HEK293 (cell line): Measurements from ENCODE around the gene PCDH9.

Source experiments
- CTCF ChIA-PET: fragments of 350-600 bp; formaldehyde crosslinking; extraction: SDS; loops from one replicate; lab custom pipeline; 2021; ENCODE audit warnings: antibody characterized with exemption; lab: Yijun Ruan, JAX
- POLR2A ChIA-PET: fragments of 300-600 bp; formaldehyde crosslinking; extraction: SDS; loops from one replicate; lab custom pipeline; 2020; ENCODE audit warnings: antibody characterized with exemption, inconsistent platforms; lab: Yijun Ruan, JAX
- H3K27ac ChIP-seq: fragments of 200-500 bp; sonication (Bioruptor generic); 2 replicates; pipeline ENCODE4 v1.5.1; 2014; ENCODE audit warnings: low read depth, low read length, control low read depth, inconsistent platforms; ENCODE audit errors: extremely low read depth
- H3K36me3 ChIP-seq, 2 experiments: fragments of 200-500 bp in 1 of 2; sonication (Bioruptor generic) in 1 of 2; 1 replicate in 1 of 2; 2 replicates in 1 of 2; pipeline ENCODE4 v1.5.1; 2014 to 2017; ENCODE audit warnings: inconsistent platforms in 2 of 2, low read length in 2 of 2; ENCODE audit not compliant: control insufficient read depth in 2 of 2, insufficient read depth in 1 of 2
- H3K4me1 ChIP-seq: fragments of 200-500 bp; sonication (Bioruptor generic); 2 replicates; pipeline ENCODE4 v1.5.1; 2014; ENCODE audit warnings: mild to moderate bottlenecking, low read length, inconsistent platforms; ENCODE audit not compliant: control insufficient read depth, insufficient read depth
- H3K4me3 ChIP-seq: 2 replicates; pipeline ENCODE4 v1.5.1; 2011; ENCODE audit warnings: low read depth, mild to moderate bottlenecking, control low read depth, low read length, moderate library complexity
- H3K9me3 ChIP-seq: fragments of 200-500 bp; sonication (Bioruptor generic); 2 replicates; pipeline ENCODE4 v1.5.1; 2014; ENCODE audit warnings: low read depth, low read length, inconsistent platforms; ENCODE audit not compliant: control insufficient read depth, insufficient read depth
- KLF7 ChIP-seq: fragments of 450-650 bp; formaldehyde crosslinking; IDR thresholded peaks from 2 replicates; pipeline ENCODE4 v1.5.1; 2016; ENCODE audit warnings: missing biosample characterization, missing genetic modification characterization, borderline replicate concordance
- PRDM1 ChIP-seq: fragments of 450-650 bp; formaldehyde crosslinking; IDR thresholded peaks from 2 replicates; pipeline ENCODE4; 2016; ENCODE audit warnings: missing biosample characterization, missing genetic modification characterization
- SCRT2 ChIP-seq: fragments of 450-650 bp; formaldehyde crosslinking; IDR thresholded peaks from 2 replicates; pipeline ENCODE4 v1.5.1; 2016; ENCODE audit warnings: missing biosample characterization, missing genetic modification characterization
- TCF7L2 ChIP-seq: IDR thresholded peaks from 2 replicates; pipeline ENCODE4 v1.6.1; 2011; ENCODE audit warnings: low read depth, mild to moderate bottlenecking, inconsistent platforms, low read length, moderate library complexity, borderline replicate concordance
- TRIM28 ChIP-seq: IDR thresholded peaks from 2 replicates; pipeline ENCODE4 v1.6.1; 2011; ENCODE audit warnings: low read length, control low read depth, borderline replicate concordance
- ZBTB7A ChIP-seq: fragments of 450-650 bp; formaldehyde crosslinking; IDR thresholded peaks from 2 replicates; pipeline ENCODE4 v1.5.1; 2016; ENCODE audit warnings: low read depth, missing biosample characterization, missing genetic modification characterization
- ZNF175 ChIP-seq: fragments of 450-650 bp; formaldehyde crosslinking; IDR thresholded peaks from 2 replicates; pipeline ENCODE4 v1.5.1; 2016; ENCODE audit warnings: missing biosample characterization, missing genetic modification characterization
- ZNF24 ChIP-seq: fragments of 450-650 bp; formaldehyde crosslinking; IDR thresholded peaks from 2 replicates; pipeline ENCODE4 v1.5.1; 2016; ENCODE audit warnings: missing biosample characterization, missing genetic modification characterization
- ZNF266 ChIP-seq: fragments of 450-650 bp; formaldehyde crosslinking; IDR thresholded peaks from 2 replicates; pipeline ENCODE4 v1.5.1; 2016; ENCODE audit warnings: missing biosample characterization, missing genetic modification characterization, low read depth
- ZNF292 ChIP-seq: fragments of 450-650 bp; formaldehyde crosslinking; IDR thresholded peaks from 2 replicates; pipeline ENCODE4 v1.5.1; 2016; ENCODE audit warnings: low read depth, missing biosample characterization, missing genetic modification characterization, borderline replicate concordance
- ZNF302 ChIP-seq: fragments of 450-650 bp; formaldehyde crosslinking; IDR thresholded peaks from 2 replicates; pipeline ENCODE4 v1.5.1; 2016; ENCODE audit warnings: missing biosample characterization, missing genetic modification characterization, low read depth
- ZNF366 ChIP-seq: fragments of 450-650 bp; formaldehyde crosslinking; conservative IDR thresholded peaks from 2 replicates; pipeline ENCODE4 v1.5.1; 2016; ENCODE audit warnings: missing biosample characterization, missing genetic modification characterization
- ZNF433 ChIP-seq: fragments of 450-650 bp; formaldehyde crosslinking; IDR thresholded peaks from 2 replicates; pipeline ENCODE4 v1.5.1; 2016; ENCODE audit warnings: missing biosample characterization, missing genetic modification characterization, low read depth
- ZNF561 ChIP-seq: fragments of 450-650 bp; IDR thresholded peaks from 2 replicates; pipeline ENCODE4 v1.5.1; 2018; ENCODE audit warnings: missing biosample characterization, missing genetic modification characterization, borderline replicate concordance
- ZNF629 ChIP-seq: fragments of 450-650 bp; formaldehyde crosslinking; IDR thresholded peaks from 2 replicates; pipeline ENCODE4 v1.5.1; 2017; ENCODE audit warnings: missing biosample characterization, missing genetic modification characterization
- ZNF664 ChIP-seq: fragments of 450-650 bp; formaldehyde crosslinking; IDR thresholded peaks from 2 replicates; pipeline ENCODE4 v1.5.1; 2016; ENCODE audit warnings: missing biosample characterization, missing genetic modification characterization
- ZNF776 ChIP-seq: fragments of 450-650 bp; formaldehyde crosslinking; IDR thresholded peaks from 2 replicates; pipeline ENCODE4 v1.5.0; 2017; ENCODE audit warnings: missing biosample characterization, missing genetic modification characterization, borderline replicate concordance
- ZNF791 ChIP-seq: fragments of 450-650 bp; formaldehyde crosslinking; IDR thresholded peaks from 2 replicates; pipeline ENCODE4 v1.5.1; 2016; ENCODE audit warnings: missing biosample characterization, missing genetic modification characterization
- TF ChIP-seq, protein P1 (sequence below): fragments of 450-650 bp; formaldehyde crosslinking; IDR thresholded peaks from 2 replicates; pipeline ENCODE4 v1.5.1; 2016; ENCODE audit warnings: missing biosample characterization, missing genetic modification characterization
- TF ChIP-seq, protein P2 (sequence below): fragments of 450-650 bp; formaldehyde crosslinking; IDR thresholded peaks from 2 replicates; pipeline ENCODE4 v1.5.1; 2017; ENCODE audit warnings: missing biosample characterization, mild to moderate bottlenecking, missing genetic modification characterization, moderate library complexity
- TF ChIP-seq, protein P3 (sequence below): fragments of 450-650 bp; formaldehyde crosslinking; IDR thresholded peaks from 2 replicates; pipeline ENCODE4 v1.5.1; 2016; ENCODE audit warnings: missing biosample characterization, missing genetic modification characterization, low read depth
- TF ChIP-seq, protein P4 (sequence below): fragments of 450-650 bp; formaldehyde crosslinking; IDR thresholded peaks from 2 replicates; pipeline ENCODE4 v1.5.1; 2016; ENCODE audit warnings: missing biosample characterization, missing genetic modification characterization

The PCDH9 gene

DNA sequence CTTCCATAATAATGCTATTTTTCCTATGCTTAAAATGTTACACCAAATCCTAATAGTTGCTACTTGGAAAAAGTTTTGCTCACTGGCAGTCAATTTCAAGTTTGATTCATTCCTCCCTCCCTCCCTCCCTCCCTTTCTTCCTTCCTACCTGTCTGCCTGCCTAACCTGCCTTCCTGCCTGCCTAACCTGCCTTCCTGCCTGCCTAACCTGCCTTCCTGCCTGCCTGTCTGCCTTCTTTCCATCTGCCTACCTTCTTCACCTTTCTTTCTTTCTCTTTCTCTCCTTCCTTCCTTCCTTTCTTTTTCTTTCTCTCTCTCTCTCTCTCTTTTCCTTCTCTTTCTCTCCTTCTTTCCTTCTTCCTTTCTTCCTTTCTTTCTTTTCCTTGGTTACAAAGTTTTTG, 418.7 kb downstream of the PCDH9 start:
- 0 out of 2 replicates have a peak, but pooled peaks have one; percentile 15 for TF ChIP-seq ZNF366 (tag by site-specific recombination)
- TF ChIP-seq ZNF266: no peak
- TF ChIP-seq PRDM1 (tag by site-specific recombination): peak; percentile 15; the same call in 1 of the 2 replicates
- H3K4me1 ChIP-seq: no peaks in the 10 kb centered on the region
- H3K9me3 ChIP-seq: no peaks in the 10 kb centered on the region
- ChIA-PET POLR2A (no interaction called here), CTCF (no interaction called here)
- H3K27ac ChIP-seq: no peak overlapping the region
- no peaks in the 10 kb centered on the region for H3K36me3 ChIP-seq
- no peak overlapping the region for H3K4me3 ChIP-seq

DNA sequence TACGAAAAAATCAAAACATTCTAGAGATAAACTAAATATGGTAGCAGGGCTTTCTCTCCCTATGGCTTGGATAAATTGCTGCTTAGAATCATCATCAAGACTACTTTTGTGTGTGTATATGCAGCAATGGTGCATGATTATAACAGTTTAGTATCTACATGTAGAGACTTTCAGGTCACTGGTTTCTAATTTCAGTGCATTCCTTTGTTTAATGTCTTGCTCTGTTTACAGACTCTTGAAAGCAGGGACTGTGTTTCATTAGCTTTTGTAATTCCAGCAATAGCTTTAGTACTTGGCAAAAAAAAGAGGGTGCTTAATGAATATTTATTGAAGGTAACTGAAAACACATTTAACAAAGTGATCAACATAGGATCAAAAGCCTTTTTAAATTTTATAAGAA, 420.7 kb downstream of the PCDH9 start:
- no peak overlapping the region for H3K27ac ChIP-seq
- CTCF ChIA-PET: no interaction called here
- H3K4me1 ChIP-seq: no peaks in the 10 kb centered on the region
- no peaks in the 10 kb centered on the region for H3K36me3 ChIP-seq
- H3K4me3 ChIP-seq: no peak overlapping the region
- TF ChIP-seq ZNF664 (tag by site-specific recombination) (no peak), TRIM28 (peak; percentile 50; the same call in 1 of the 2 replicates)
- TF ChIP-seq, all 188 proteins: peak for 1
- no peaks in the 10 kb centered on the region for H3K9me3 ChIP-seq
- POLR2A ChIA-PET: no interaction called here

DNA sequence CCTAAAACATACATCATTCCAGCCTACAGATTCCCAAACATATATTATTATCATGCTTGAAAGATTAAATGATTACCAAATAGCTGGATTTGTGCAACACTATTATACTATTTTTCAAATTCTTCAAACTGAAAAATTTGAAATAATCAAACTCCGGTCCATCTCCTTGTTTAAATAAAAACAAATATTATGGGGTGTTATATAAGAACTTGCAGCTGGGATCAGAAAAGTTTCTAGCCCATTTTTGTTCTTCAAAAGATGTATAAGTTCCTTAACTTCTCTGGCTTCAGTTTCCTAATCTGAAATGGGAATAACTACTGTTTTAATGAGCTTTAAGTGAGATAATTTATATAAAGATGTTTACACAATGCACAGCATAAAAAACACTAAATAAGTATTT, 422.9 kb downstream of the PCDH9 start:
- TF ChIP-seq, protein P1, sequence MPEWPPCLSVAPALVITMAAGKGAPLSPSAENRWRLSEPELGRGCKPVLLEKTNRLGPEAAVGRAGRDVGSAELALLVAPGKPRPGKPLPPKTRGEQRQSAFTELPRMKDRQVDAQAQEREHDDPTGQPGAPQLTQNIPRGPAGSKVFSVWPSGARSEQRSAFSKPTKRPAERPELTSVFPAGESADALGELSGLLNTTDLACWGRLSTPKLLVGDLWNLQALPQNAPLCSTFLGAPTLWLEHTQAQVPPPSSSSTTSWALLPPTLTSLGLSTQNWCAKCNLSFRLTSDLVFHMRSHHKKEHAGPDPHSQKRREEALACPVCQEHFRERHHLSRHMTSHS: no peak
- no peak for TF ChIP-seq ZNF776 (tag by site-specific recombination)
- TF ChIP-seq ZNF175: no peak
- no peak for TF ChIP-seq ZNF433
- TF ChIP-seq ZNF561 (tag by site-specific recombination): no peak
- no peak for TF ChIP-seq TCF7L2
- TF ChIP-seq ZNF791 (tag by site-specific recombination): no peak
- no peak for TF ChIP-seq ZNF629 (tag by site-specific recombination)
- TF ChIP-seq, protein P2, sequence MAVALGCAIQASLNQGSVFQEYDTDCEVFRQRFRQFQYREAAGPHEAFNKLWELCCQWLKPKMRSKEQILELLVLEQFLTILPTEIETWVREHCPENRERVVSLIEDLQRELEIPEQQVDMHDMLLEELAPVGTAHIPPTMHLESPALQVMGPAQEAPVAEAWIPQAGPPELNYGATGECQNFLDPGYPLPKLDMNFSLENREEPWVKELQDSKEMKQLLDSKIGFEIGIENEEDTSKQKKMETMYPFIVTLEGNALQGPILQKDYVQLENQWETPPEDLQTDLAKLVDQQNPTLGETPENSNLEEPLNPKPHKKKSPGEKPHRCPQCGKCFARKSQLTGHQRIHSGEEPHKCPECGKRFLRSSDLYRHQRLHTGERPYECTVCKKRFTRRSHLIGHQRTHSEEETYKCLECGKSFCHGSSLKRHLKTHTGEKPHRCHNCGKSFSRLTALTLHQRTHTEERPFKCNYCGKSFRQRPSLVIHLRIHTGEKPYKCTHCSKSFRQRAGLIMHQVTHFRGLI (tag by site-specific recombination): no peak
- no peak for TF ChIP-seq ZNF302 (tag by site-specific recombination)
- no peak for TF ChIP-seq ZBTB7A (tag by site-specific recombination)
- no peak for TF ChIP-seq KLF7 (tag by site-specific recombination)
- TF ChIP-seq SCRT2 (tag by site-specific recombination): no peak
- no peak for TF ChIP-seq ZNF292 (tag by site-specific recombination)
- TF ChIP-seq, protein P3, sequence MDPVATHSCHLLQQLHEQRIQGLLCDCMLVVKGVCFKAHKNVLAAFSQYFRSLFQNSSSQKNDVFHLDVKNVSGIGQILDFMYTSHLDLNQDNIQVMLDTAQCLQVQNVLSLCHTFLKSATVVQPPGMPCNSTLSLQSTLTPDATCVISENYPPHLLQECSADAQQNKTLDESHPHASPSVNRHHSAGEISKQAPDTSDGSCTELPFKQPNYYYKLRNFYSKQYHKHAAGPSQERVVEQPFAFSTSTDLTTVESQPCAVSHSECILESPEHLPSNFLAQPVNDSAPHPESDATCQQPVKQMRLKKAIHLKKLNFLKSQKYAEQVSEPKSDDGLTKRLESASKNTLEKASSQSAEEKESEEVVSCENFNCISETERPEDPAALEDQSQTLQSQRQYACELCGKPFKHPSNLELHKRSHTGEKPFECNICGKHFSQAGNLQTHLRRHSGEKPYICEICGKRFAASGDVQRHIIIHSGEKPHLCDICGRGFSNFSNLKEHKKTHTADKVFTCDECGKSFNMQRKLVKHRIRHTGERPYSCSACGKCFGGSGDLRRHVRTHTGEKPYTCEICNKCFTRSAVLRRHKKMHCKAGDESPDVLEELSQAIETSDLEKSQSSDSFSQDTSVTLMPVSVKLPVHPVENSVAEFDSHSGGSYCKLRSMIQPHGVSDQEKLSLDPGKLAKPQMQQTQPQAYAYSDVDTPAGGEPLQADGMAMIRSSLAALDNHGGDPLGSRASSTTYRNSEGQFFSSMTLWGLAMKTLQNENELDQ: no peak
- TF ChIP-seq ZNF24 (tag by site-specific recombination): no peak
- TF ChIP-seq, protein P4, sequence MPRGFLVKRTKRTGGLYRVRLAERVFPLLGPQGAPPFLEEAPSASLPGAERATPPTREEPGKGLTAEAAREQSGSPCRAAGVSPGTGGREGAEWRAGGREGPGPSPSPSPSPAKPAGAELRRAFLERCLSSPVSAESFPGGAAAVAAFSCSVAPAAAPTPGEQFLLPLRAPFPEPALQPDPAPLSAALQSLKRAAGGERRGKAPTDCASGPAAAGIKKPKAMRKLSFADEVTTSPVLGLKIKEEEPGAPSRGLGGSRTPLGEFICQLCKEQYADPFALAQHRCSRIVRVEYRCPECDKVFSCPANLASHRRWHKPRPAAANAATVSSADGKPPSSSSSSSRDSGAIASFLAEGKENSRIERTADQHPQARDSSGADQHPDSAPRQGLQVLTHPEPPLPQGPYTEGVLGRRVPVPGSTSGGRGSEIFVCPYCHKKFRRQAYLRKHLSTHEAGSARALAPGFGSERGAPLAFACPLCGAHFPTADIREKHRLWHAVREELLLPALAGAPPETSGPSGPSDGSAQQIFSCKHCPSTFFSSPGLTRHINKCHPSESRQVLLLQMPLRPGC (tag by site-specific recombination): no peak
- no peak for TF ChIP-seq TRIM28
- Histone ChIP-seq H3K4me1 (no peaks in the 10 kb centered on the region), H3K36me3 (no peaks in the 10 kb centered on the region), H3K27ac (no peak overlapping the region), H3K4me3 (no peak overlapping the region), H3K9me3 (no peaks in the 10 kb centered on the region)
- ChIA-PET POLR2A (no interaction called here), CTCF (interaction anchor here (0.6 kb wide), 2 partner anchors 50 to 52 kb away, joined by 3 read pairs; no protein-coding TSS in a partner anchor)
